Right hindlimb (tissue), 1 donor: ENCODE data around the gene C20orf173.

Source experiments
- DNase-seq: peaks from one replicate; pipeline ENCODE4 v3.0.0-alpha.2; 2018

C20orf173 gene

GRCh38 chr20:35506179-35506578 is 23.3 kb downstream of the C20orf173 start:
- no peak for DNase-seq

DNA sequence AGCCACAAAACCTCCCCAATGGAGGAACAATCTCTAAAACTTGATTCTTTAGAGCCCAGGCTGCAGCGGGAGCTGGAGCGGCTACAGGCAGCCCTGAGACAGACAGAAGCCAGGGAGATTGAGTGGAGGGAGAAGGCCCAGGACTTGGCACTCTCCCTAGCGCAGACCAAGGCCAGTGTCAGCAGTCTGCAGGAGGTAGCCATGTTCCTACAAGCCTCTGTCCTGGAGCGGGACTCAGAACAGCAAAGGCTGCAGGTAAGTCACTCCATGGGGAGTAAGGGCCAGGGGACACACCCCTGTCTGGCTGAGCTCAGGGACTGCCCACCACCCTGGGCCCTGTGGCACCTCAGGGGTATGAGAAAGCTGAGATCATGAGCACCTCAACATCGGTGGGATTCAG is 24.7 kb downstream of the C20orf173 start:
- DNase-seq, result no peak

GRCh38 chr20:35503841-35504561 is 25.5 kb downstream of the C20orf173 start:
- peak; percentile 50 for DNase-seq

GRCh38 chr20:35503281-35503680 is 26.2 kb downstream of the C20orf173 start:
- DNase-seq, result no peak

GRCh38 chr20:35502352-35502751 is 27.1 kb downstream of the C20orf173 start:
- no peak for DNase-seq

- no peak for DNase-seq
Measured at GRCh38 chr20:35499271-35499670, 30.2 kb downstream of the C20orf173 start.

GRCh38 chr20:35497780-35498189 is 31.7 kb downstream of the C20orf173 start:
- peak; percentile 90 for DNase-seq

DNA sequence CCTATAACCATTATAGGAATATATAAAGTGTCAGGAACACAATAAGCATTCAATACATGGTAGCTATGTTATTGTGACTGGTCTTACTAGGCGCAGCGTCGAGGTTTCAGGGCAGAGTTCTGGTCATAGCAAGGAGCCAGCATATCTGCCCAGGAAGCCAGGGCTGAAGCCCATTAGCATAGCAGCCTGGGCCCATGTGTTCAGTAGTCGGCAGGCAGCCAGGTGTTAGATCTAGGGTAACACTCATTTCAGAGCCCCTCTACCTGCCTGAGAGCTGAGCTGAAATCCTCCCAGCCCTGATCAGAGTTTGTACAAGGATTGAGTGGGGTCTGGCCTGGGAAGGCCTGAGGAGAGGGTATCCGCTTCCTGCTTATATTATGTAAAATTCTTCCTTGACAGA is 32.1 kb downstream of the C20orf173 start:
- no peak for DNase-seq

DNA sequence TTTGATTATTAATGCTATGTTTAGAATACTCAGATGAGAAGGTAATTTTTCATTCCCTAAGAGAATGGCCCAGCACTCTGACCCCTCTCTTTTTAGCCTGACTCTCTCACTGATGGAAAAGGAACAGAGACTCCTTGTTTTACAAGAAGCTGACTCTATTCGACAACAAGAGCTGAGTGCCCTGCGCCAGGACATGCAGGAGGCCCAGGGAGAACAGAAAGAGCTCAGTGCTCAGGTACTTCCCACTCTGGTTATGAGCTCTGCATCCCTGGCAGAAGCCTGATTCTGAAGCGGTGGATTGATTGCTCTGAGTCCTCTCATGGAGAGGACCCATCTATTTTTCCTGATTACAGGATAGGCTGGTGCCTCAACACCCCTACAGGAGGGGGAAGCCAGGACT is 33.0 kb downstream of the C20orf173 start:
- no peak for DNase-seq

GRCh38 chr20:35492352-35492751 is 37.1 kb downstream of the C20orf173 start:
- DNase-seq, result no peak

DNA sequence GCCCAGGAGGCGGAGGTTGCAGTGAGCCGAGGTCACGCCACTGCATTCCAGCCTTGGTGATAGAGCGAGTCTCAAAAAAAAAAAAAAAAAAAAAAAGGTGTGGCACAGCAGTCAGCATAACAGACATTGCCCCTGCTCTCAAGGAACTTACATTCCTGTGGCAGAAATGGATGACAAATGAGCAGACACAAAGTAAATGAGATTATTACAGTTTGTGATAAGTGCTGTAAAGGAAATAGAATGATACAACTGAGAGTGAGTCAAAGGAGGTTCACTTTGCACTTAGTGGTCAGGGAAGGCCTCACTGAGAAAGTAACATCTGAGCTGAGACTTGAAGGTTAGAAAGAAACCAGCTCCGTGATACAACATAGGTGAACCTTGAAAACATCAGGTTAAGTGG is 37.6 kb downstream of the C20orf173 start:
- no peak for DNase-seq

DNA sequence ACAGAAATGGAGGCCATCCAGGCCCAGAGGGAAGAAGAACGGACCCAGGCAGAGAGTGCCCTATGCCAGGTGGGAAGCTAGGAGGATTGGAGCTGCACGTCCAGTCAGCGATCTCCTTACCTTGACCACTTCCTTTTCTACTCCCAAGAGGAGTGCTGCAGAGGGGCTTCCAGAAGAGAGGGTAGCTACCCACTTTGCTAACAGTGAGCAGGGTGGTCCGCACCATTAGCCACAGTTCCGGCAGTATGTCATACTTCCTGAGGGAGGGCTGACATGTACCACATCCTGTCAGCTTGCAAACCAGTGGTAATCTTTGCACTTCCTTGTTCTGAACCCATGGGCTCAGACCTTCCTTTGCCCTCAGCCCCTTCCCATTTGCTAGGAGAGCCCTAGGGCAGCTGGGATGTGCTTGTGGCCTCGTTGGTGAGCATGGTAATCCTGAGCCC is 38.7 kb downstream of the C20orf173 start:
- DNase-seq, result no peak

DNA sequence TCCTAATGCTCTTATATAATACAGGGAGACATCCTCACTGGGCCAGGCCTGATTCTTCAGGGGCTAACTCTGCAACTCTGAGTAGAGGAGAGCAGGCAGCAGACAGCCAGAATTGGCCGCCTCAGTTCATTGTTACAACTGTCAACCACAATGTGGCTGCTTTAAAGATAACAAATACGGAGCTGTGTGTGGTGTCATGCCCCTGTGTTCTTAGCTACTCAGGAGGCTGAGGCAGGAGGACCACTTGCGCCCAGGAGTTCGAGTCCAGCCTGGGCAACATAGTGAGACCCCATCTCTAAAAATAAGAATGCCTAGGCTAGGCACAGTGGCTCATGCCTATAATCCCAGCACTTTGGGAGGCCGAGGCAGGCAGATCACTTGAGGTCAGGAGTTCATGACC is 39.7 kb downstream of the C20orf173 start:
- no peak for DNase-seq

GRCh38 chr20:35487479-35487878 is 42.0 kb downstream of the C20orf173 start:
- no peak for DNase-seq

DNA sequence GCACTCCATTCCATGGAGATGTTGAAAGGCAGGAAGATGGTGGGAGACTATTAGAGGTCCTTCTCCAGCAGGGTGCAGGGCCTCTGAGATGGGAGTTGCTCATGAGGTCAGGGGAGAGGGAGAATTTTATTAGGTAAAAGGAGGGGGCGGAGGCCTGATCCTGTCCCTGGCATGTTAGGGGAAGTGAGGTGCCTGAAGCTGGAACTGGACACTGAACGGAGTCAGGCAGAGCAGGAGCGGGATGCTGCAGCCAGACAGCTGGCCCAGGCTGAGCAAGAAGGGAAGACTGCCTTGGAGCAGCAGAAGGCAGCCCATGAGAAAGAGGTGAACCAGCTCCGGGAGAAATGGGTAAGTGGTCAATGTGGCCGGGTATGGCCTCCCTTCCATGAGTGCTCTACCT is 49.7 kb downstream of the C20orf173 start:
- no peak for DNase-seq

DNA sequence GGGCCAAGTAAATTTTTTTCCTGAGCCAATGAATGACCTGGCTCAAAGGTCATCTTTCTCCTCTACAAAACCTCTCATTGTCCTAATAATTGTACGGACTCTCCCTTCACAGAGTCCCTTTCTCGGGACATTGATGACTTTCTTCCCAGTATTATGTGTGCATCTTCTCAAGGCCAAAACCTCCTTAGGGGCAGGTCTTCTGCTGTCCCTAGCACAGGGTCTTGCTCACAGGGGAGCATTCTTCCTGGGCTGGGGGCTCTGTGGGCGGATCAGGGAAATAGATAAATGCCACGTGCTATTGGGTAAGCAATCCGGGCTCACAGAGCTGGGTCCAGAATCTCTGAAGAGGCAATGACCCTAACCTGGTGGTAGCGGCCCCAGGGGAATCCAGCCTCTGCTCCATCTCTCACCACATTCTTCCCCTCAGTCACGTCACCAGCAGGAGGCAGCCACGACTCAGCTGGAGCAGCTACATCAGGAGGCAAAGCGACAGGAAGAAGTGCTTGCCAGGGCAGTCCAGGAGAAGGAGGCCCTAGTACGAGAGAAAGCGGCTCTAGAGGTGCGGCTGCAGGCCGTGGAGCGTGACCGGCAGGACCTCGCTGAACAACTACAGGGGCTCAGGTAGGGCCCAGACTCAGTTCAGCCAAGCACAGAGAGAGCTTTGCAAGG is 50.5 kb downstream of the C20orf173 start:
- no peak for DNase-seq
